ENCODE measurements around the gene ZDHHC7.
"Not testable (repeated sequence)": the region's sequence is repeated elsewhere in the genome, so short reads cannot be mapped to it uniquely, and the experiment has no call there.

The ZDHHC7 gene

GRCh38 chr16:85010931-85011845 is at the start of gene ZDHHC7:
ZDHHC7 (minus strand) TSS chr16:85011535; CDS start chr16:84990618, 20,917 bp downstream.
- Mint-ChIP-seq H3K4me3 (peak within 1 kb of the TSS; percentile 97 to 100), H3K27me3 (no peaks in the 10 kb centered on the region), H3K27ac (peak within 1 kb of the TSS; percentile 99), H3K9me3 (no peaks in the 10 kb centered on the region), H3K4me1 (peaks cover 47% of the 10 kb centered on the region)
- peak; percentile 95 for ATAC-seq
- DNase-seq = peak; percentile 84 to 85

GRCh38 chr16:85058909-85059308 is 47.6 kb upstream of the ZDHHC7 start:
- H3K27ac Mint-ChIP-seq = no peak overlapping the region

GRCh38 chr16:85057948-85058347 is 46.6 kb upstream of the ZDHHC7 start:
- peaks cover 68% of the 10 kb centered on the region for H3K4me1 Mint-ChIP-seq
- no peak for DNase-seq

More at GRCh38 chr16:85058909-85059308, 47.6 kb upstream of the ZDHHC7 start:
- peaks cover 73% of the 10 kb centered on the region for H3K4me1 Mint-ChIP-seq
- H3K4me3 Mint-ChIP-seq = no peak overlapping the region
- H3K9me3 Mint-ChIP-seq = no peaks in the 10 kb centered on the region
- H3K27me3 Mint-ChIP-seq = no peaks in the 10 kb centered on the region
- ATAC-seq = no peak
- no peak for DNase-seq

GRCh38 chr16:85057212-85057889 is 46.0 kb upstream of the ZDHHC7 start:
- DNase-seq (peak in 1 of 2 donors; percentile 26), ATAC-seq (no peak)
- Mint-ChIP-seq H3K27me3 (no peaks in the 10 kb centered on the region), H3K9me3 (no peaks in the 10 kb centered on the region), H3K27ac (peak overlapping the region; percentile 37 to 43), H3K4me1 (peaks cover 63% of the 10 kb centered on the region), H3K4me3 (peak overlapping the region in 1 of 2 donors; percentile 16)

More at GRCh38 chr16:85057948-85058347, 46.6 kb upstream of the ZDHHC7 start:
- Mint-ChIP-seq H3K27ac (peak overlapping the region; percentile 37 to 43), H3K4me3 (peak overlapping the region in 1 of 2 donors; percentile 16), H3K27me3 (no peaks in the 10 kb centered on the region), H3K9me3 (no peaks in the 10 kb centered on the region)
- ATAC-seq = no peak

GRCh38 chr16:85056211-85056748 is 44.9 kb upstream of the ZDHHC7 start:
- DNase-seq = no peak

GRCh38 chr16:85055493-85056210 is 44.3 kb upstream of the ZDHHC7 start:
- peak; percentile 59 to 82 for DNase-seq
- no peaks in the 10 kb centered on the region for H3K9me3 Mint-ChIP-seq
- H3K4me1 Mint-ChIP-seq = peaks cover 53% of the 10 kb centered on the region
- H3K4me3 Mint-ChIP-seq = peak overlapping the region; percentile 80 to 81
- ATAC-seq = peak; percentile 98
- peak overlapping the region; percentile 86 to 98 for H3K27ac Mint-ChIP-seq
- H3K27me3 Mint-ChIP-seq = no peaks in the 10 kb centered on the region

More at GRCh38 chr16:85056211-85056748, 44.9 kb upstream of the ZDHHC7 start:
- no peaks in the 10 kb centered on the region for H3K9me3 Mint-ChIP-seq
- H3K27ac Mint-ChIP-seq = peak overlapping the region; percentile 86 to 98
- peak overlapping the region; percentile 80 to 81 for H3K4me3 Mint-ChIP-seq
- H3K27me3 Mint-ChIP-seq = no peaks in the 10 kb centered on the region
- no peak for ATAC-seq
- H3K4me1 Mint-ChIP-seq = peaks cover 52% of the 10 kb centered on the region

GRCh38 chr16:85054948-85055492 is 43.7 kb upstream of the ZDHHC7 start:
- Mint-ChIP-seq H3K4me1 (peaks cover 57% of the 10 kb centered on the region), H3K27ac (peak overlapping the region; percentile 86 to 98), H3K4me3 (peak overlapping the region; percentile 80 to 81), H3K9me3 (no peaks in the 10 kb centered on the region), H3K27me3 (no peaks in the 10 kb centered on the region)
- DNase-seq (no peak), ATAC-seq (no peak)

- H3K27ac Mint-ChIP-seq, ATAC-seq, DNase-seq, H3K4me3 Mint-ChIP-seq, H3K9me3 Mint-ChIP-seq, H3K27me3 Mint-ChIP-seq: not testable (repeated sequence)
- peaks cover 53% of the 10 kb centered on the region for H3K4me1 Mint-ChIP-seq
Measured at GRCh38 chr16:85054321-85054720, 43.0 kb upstream of the ZDHHC7 start.

- ATAC-seq (no peak), DNase-seq (no peak)
- Mint-ChIP-seq H3K4me3 (no peak overlapping the region), H3K27ac (no peak overlapping the region), H3K27me3 (no peaks in the 10 kb centered on the region), H3K4me1 (peaks cover 53% of the 10 kb centered on the region), H3K9me3 (no peaks in the 10 kb centered on the region)
Measured at GRCh38 chr16:85052536-85052935, 41.2 kb upstream of the ZDHHC7 start.

- H3K4me1 Mint-ChIP-seq = peaks cover 53% of the 10 kb centered on the region
- no peak for DNase-seq
- no peak for ATAC-seq
- H3K27me3 Mint-ChIP-seq = no peaks in the 10 kb centered on the region
- no peak overlapping the region for H3K4me3 Mint-ChIP-seq
- no peak overlapping the region for H3K27ac Mint-ChIP-seq
- H3K9me3 Mint-ChIP-seq = no peaks in the 10 kb centered on the region
Measured at GRCh38 chr16:85051683-85052082, 40.3 kb upstream of the ZDHHC7 start.

- ATAC-seq = no peak
- Mint-ChIP-seq H3K9me3 (no peaks in the 10 kb centered on the region), H3K27me3 (no peaks in the 10 kb centered on the region), H3K27ac (peak overlapping the region in 1 of 2 donors; percentile 67), H3K4me1 (peaks cover 53% of the 10 kb centered on the region), H3K4me3 (no peak overlapping the region)
- DNase-seq = no peak
Measured at GRCh38 chr16:85051067-85051581, 39.8 kb upstream of the ZDHHC7 start.

GRCh38 chr16:85049706-85050305 is 38.5 kb upstream of the ZDHHC7 start:
- no peak for ATAC-seq
- H3K27ac Mint-ChIP-seq = no peak overlapping the region

GRCh38 chr16:85048921-85049562 is 37.7 kb upstream of the ZDHHC7 start:
- Mint-ChIP-seq H3K4me1 (peaks cover 43% of the 10 kb centered on the region), H3K9me3 (no peaks in the 10 kb centered on the region), H3K27ac (no peak overlapping the region), H3K4me3 (no peak overlapping the region), H3K27me3 (no peaks in the 10 kb centered on the region)
- DNase-seq (no peak), ATAC-seq (no peak)

More at GRCh38 chr16:85049706-85050305, 38.5 kb upstream of the ZDHHC7 start:
- H3K4me3 Mint-ChIP-seq = no peak overlapping the region
- peaks cover 47% of the 10 kb centered on the region for H3K4me1 Mint-ChIP-seq
- no peak for DNase-seq
- no peaks in the 10 kb centered on the region for H3K27me3 Mint-ChIP-seq
- H3K9me3 Mint-ChIP-seq = no peaks in the 10 kb centered on the region
